DMS79 treated with DMSO at 0.1 percent for 48 hours (cell line): ENCODE results near the gene NOC3L.
"Not testable (repeated sequence)": the region's sequence is repeated elsewhere in the genome, so short reads cannot be mapped to it uniquely, and the experiment has no call there.

Experiments
- DNase-seq: peaks from one replicate; lab custom pipeline; 2025; lab: John Stamatoyannopoulos, UW

The NOC3L gene, protein sequence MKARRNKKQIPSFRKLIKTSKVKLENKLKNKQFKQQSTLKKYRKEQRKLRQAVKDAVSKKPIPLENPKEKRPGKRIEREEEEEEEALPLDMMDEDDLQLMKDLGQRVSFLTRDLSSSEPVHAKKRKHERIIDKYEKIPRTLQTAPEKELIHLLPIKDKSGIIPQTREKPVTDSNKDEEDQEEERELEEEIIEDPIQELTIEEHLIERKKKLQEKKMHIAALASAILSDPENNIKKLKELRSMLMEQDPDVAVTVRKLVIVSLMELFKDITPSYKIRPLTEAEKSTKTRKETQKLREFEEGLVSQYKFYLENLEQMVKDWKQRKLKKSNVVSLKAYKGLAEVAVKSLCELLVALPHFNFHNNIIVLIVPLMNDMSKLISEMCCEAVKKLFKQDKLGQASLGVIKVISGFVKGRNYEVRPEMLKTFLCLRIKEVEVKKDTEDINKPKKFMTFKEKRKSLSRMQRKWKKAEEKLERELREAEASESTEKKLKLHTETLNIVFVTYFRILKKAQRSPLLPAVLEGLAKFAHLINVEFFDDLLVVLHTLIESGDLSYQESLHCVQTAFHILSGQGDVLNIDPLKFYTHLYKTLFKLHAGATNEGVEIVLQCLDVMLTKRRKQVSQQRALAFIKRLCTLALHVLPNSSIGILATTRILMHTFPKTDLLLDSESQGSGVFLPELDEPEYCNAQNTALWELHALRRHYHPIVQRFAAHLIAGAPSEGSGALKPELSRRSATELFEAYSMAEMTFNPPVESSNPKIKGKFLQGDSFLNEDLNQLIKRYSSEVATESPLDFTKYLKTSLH

GRCh38 chr10:94362360-94363250, at the start of gene NOC3L:
Gene NOC3L, minus strand, starts transcription at chr10:94362939. Its CDS starts 101 bp downstream, at chr10:94362838.
- peak; percentile 64 for DNase-seq

DNA sequence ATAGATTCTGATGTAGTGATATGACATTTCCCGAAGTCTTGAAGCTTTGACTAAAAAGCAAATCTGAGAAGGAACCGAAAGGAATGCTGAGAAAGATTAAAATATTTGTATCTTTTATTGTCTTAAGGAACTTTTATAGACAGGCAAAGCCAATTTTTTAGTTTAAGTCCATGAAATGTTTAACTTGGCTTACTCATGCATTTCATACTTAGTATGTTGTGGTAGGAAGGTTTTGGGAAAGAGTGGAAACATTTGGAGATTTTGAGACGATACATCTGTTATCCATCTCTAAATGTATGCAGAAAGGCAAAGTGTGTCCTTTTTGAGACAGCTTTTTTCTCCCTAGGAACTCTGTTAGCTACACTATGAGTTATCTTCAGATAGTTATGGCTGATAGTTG, 49.7 kb upstream of the NOC3L start:
- DNase-seq: no peak

DNA sequence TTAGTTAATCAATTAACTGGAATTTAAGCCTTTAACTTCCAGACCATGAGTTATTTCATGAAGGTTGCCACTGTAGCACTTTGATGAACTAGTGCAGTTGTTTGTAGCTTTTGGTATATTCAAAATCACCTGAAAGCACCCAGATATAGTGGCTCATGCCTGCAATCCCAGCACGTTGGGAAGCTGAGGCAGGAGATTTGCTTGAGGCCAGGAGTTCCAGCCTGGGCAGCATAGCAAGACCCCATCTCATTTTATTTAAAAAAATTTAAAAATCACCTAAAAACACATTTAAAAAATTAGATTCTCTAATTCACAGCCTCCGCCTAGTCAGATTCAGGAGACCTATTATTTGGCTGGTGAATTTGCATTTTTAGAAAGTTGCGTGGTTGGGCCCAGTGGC, 48.6 kb upstream of the NOC3L start:
- DNase-seq: no peak

GRCh38 chr10:94409021-94409657, 46.4 kb upstream of the NOC3L start:
- no peak for DNase-seq

GRCh38 chr10:94407668-94408067, 44.9 kb upstream of the NOC3L start:
- DNase-seq: no peak

- DNase-seq: no peak
Measured at GRCh38 chr10:94405406-94405805, 42.7 kb upstream of the NOC3L start.

DNA sequence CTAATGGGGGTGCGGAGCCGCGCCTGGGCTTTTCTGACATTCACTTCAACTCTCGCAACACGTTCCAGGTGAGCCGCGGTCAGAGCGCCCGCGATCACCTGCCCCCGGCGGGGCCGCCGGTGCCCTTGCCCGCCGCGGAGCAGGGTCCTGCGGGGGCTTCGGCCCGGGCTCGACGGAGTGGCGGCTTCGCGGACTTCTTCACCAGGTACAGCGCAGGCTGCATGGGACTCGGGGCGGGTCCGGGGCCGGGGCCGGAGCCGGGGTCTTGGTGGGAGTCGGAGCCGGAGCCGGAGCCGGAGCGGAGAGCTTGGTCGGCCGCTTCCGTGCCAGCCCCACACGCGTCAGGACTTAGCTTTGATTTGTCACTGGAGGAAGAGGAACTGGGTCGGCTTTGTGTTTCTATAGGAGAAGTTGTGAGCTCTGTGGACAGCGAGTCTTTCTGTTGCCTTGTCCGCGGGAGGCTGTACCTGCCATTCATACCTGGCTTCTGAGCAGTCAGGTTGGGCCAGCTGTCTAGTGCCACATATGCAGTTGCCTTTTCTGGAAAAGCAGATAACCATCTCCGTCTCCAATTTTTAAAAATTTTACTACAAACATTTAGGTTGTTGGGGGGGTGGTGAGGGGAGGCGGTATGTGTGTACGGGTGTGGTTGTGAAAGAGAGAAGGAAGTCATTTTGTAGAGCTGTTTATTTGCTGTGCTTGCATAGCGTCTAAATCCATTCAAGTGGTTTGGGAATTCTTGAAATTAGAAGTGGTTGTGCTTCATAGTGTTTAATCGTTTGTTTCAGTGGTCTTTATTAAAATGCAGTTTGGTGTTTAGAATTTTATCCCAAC, 40.9 kb upstream of the NOC3L start:
- peak; percentile 19 for DNase-seq

DNA sequence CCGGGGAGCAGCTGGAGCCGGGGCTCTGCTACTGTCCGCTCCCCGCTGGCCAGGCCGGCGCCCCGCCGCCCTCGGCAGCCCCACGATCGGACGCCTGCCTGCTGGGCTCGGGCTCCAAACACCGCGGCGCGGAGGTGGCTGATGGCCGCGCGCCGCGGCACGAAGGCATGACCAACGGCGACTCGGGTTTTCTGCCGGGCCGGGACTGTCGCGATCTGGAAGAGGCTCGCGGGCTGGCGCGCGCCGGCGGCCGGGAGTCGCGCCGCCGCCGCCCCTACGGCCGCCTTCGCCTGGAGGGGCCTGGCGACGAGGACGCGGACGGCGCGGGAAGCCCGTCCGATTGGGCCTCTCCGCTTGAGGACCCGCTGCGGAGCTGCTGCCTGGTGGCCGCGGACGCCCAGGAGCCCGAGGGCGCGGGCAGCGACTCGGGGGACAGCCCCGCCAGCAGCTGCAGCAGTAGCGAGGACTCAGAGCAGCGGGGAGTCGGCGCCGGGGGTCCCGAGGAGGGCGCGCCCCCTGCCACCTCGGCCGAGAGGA, 40.2 kb upstream of the NOC3L start:
- peak; percentile 6 for DNase-seq

DNA sequence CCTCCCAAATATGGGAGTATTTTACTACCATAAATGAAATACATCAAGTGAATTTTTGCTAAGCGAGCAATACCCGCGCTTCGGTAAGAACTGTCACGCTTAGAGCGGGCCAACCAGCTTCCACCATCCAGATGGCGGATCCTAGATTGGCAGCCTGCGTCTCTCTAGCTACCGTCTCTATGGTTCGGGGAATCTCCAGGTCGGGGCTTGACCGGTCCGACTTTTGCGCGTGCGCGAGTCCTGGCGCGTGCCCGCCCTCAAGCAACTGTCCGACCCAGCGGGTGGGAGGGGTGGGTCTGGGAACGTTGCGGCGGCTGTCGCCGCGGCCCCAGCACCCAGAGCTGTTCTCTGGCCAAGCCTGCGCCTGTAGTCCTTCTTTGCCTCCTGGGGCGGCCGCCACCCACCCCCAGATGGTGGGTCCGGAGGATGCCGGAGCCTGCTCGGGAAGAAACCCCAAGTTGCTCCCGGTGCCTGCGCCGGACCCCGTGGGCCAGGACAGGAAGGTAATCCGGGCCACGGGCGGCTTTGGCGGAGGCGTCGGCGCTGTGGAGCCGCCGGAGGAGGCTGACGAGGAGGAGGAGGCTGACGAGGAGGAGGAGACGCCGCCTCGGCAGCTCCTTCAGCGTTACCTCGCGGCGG, 39.6 kb upstream of the NOC3L start, which contains the start of gene TBC1D12:
Gene TBC1D12 (plus strand): TSS at position 338 of the 639 bp plus-strand sequence. CDS start 73 bp downstream, at position 411.
- peak; percentile 62 for DNase-seq

- no peak for DNase-seq
Measured at GRCh38 chr10:94398762-94399161, 36.0 kb upstream of the NOC3L start.

GRCh38 chr10:94397549-94398370, 35.0 kb upstream of the NOC3L start:
- DNase-seq: no peak

- not testable (repeated sequence) for DNase-seq
Measured at GRCh38 chr10:94392117-94392516, 29.4 kb upstream of the NOC3L start.

- DNase-seq: not testable (repeated sequence)
Measured at GRCh38 chr10:94385733-94386132, 23.0 kb upstream of the NOC3L start.

DNA sequence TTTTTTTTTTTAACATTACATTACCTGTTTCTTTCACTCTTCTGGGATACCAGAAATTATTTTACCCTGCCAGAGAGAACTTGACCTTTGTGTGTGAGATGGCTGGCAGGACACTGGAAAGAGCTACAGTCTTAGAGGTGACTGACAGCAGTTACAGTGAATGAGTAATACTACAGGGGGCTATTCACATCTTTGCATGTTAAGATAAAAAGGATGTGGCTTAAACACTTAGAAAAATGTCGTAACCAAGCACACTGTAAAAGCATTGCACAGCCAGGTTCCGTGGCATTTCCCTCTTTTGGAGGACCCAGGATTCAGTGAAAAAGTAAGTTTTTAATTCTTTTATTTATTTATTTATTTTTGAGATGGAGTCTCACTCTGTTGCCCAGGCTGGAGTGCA, 20.8 kb upstream of the NOC3L start:
- DNase-seq: no peak

- no peak for DNase-seq
Measured at GRCh38 chr10:94376865-94377264, 14.1 kb upstream of the NOC3L start.

GRCh38 chr10:94375374-94375773, 12.6 kb upstream of the NOC3L start:
- DNase-seq: no peak

- no peak for DNase-seq
Measured at GRCh38 chr10:94370501-94370900, 7.8 kb upstream of the NOC3L start.

DNA sequence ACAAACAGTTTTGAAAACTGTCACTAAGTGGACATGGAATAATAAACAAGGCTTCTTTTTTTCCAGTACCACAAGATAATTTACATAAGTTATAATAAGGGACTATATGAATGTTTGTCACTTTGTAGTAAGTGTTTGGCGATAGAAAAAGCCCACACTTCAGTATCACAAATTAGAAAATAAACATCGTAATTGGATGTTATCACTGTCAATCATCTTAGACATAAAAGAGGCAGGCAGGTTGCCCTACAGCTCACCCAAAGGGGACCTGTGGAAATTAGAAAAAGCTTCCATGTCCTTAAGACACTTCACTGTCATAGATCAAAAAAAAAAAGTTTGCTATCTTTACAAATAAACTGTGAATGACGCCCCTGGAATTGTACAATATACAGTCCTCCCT, 3.6 kb upstream of the NOC3L start:
- no peak for DNase-seq

- no peak for DNase-seq
Measured at GRCh38 chr10:94364482-94364881, 1.7 kb upstream of the NOC3L start.
